Measurements from ENCODE around the gene ZFAND5.

- TF ChIP-seq CTCF (IDR thresholded peaks at IDR 0.05) (no peak), POLR2A (IDR thresholded peaks at IDR 0.05) (no peak), POLR2AphosphoS5 (IDR thresholded peaks at IDR 0.05) (no peak)
Observed at GRCh38 chr9:72371151-72371550, 6.1 kb upstream of the ZFAND5 start.
